HFFc6 (cell line): ENCODE results near the gene VDAC2. TPM values are rescaled to one million over a fixed set of nuclear protein-coding genes. Genes with fewer than 3 reads are reported as not detected.

ENCODE experiments used
- DNase-seq: peaks from one replicate; pipeline ENCODE4 v3.0.0-alpha.2; 2018
- H3K27ac Mint-ChIP-seq: 2 replicates; pipeline ENCODE4 v1.8.0; 2020; ENCODE audit warnings: mild to moderate bottlenecking, mixed read lengths
- H3K27me3 Mint-ChIP-seq: 2 replicates; pipeline ENCODE4 v1.8.0; 2021; ENCODE audit warnings: mild to moderate bottlenecking, moderate library complexity, mixed read lengths; ENCODE audit not compliant: insufficient read depth
- H3K36me3 Mint-ChIP-seq: 2 replicates; pipeline ENCODE4 v1.8.0; 2021; ENCODE audit warnings: low read depth, mixed read lengths
- H3K4me1 Mint-ChIP-seq: 2 replicates; pipeline ENCODE4 v1.8.0; 2020; ENCODE audit warnings: low read depth, mixed read lengths
- H3K4me3 Mint-ChIP-seq: 2 replicates; pipeline ENCODE4 v1.8.0; 2020; ENCODE audit warnings: mild to moderate bottlenecking, moderate library complexity, mixed read lengths
- H3K9me3 Mint-ChIP-seq: 2 replicates; pipeline ENCODE4 v1.8.0; 2020; ENCODE audit warnings: mild to moderate bottlenecking, mixed read lengths
- total RNA-seq, 6 experiments: library from RNA; stranded (reverse); fragmentation: NEBNext Ultra II Directional; extraction: Animal tissue kit (Norgen Biotek cat#: 25700); gene quantifications; 2 replicates in 1 of 6; 3 replicates in 5 of 6; pipeline ENCODE4 v1.2.3, GENCODE V29; 2021
- TF ChIP-seq, protein P1 (sequence below): fragments of 200-600 bp; sonication (generic); IDR thresholded peaks from 2 replicates; pipeline ENCODE4 v1.5.0; 2021; ENCODE audit warnings: antibody characterized with exemption, mild to moderate bottlenecking

Gene VDAC2
- total RNA-seq, 6 experiments from 2014 or later, result 213 to 248 (median 223) TPM

DNA sequence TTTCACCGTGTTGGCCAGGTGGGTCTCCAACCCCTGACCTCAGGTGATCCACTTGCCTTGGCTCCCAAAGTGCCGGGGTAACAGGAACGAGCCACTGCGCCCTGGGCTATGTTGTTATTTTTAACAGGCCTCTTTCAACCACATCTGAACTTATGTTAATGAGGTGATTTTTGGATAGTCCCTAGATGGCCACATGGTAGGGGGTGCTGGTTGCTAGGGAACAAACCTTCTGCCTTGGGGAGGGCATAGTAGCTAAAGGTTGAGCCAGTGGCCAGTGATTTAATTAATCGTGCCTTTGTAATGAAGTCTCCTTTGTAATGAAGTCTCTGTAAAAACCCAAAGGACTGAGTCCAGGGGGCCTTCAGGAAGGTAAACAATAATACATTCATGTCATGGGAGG, 16.1 kb downstream of the VDAC2 start:
- no peak for DNase-seq
- H3K4me1 Mint-ChIP-seq, result peaks cover 85% of the 10 kb centered on the region
- H3K27me3 Mint-ChIP-seq, result peaks cover 3% of the 10 kb centered on the region; the same call in 1 of the 2 replicates
- peaks cover 48% of the 10 kb centered on the region for H3K36me3 Mint-ChIP-seq
- peak overlapping the region; percentile 79 for H3K27ac Mint-ChIP-seq
- H3K9me3 Mint-ChIP-seq, result no peaks in the 10 kb centered on the region
- H3K4me3 Mint-ChIP-seq, result no peak overlapping the region; the same call in 1 of the 2 replicates
- TF ChIP-seq, protein P1, sequence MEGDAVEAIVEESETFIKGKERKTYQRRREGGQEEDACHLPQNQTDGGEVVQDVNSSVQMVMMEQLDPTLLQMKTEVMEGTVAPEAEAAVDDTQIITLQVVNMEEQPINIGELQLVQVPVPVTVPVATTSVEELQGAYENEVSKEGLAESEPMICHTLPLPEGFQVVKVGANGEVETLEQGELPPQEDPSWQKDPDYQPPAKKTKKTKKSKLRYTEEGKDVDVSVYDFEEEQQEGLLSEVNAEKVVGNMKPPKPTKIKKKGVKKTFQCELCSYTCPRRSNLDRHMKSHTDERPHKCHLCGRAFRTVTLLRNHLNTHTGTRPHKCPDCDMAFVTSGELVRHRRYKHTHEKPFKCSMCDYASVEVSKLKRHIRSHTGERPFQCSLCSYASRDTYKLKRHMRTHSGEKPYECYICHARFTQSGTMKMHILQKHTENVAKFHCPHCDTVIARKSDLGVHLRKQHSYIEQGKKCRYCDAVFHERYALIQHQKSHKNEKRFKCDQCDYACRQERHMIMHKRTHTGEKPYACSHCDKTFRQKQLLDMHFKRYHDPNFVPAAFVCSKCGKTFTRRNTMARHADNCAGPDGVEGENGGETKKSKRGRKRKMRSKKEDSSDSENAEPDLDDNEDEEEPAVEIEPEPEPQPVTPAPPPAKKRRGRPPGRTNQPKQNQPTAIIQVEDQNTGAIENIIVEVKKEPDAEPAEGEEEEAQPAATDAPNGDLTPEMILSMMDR, result no peak

DNA sequence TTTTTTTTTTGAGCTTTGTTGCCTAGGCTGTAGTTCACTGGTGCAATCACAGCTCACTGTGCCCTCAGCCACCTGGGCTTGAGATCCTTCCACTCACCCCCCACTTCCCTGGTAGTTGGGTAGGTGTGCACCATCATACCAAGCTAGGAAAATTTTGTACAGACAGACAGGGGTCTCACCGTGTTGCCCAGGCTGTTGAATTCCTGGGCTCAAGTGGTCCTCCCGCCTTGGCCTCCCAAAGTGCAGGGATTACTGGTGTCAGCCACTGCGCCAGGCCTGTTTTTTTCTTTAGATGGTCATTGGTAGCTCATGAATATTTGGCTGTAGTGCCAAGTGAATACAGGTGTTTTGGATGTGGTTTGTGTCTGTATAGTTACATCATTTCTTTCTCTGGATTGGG, 17.7 kb downstream of the VDAC2 start:
- peaks cover 7% of the 10 kb centered on the region; the same call in 1 of the 2 replicates for H3K27me3 Mint-ChIP-seq
- DNase-seq, result no peak
- H3K9me3 Mint-ChIP-seq, result no peaks in the 10 kb centered on the region
- H3K4me1 Mint-ChIP-seq, result peaks cover 82% of the 10 kb centered on the region
- no peak overlapping the region for H3K4me3 Mint-ChIP-seq
- TF ChIP-seq, protein P1, result no peak
- peak overlapping the region; percentile 77 for H3K27ac Mint-ChIP-seq
- H3K36me3 Mint-ChIP-seq, result peaks cover 43% of the 10 kb centered on the region

DNA sequence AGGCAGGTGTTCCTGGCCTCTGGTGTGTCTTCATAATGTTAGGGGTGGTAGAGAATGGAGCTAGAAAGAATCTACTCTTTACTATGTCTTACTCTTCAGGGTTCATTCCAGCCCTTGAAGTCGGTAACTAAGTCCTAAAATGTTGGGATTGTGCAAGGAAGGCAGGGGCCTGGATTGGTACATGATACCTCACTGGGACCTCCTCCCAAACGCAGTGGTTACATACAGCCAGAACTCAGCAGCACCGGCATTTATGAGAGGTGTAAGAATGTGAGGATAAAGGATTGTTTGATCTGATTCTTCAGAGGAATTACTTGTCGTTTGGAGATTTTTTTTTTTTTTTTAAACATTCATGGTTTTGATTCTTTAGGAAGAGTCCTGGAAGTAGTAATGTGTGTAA, 18.2 kb downstream of the VDAC2 start:
- DNase-seq, result no peak
- Mint-ChIP-seq H3K36me3 (peaks cover 41% of the 10 kb centered on the region), H3K27ac (peak overlapping the region; percentile 77), H3K4me3 (peak overlapping the region; percentile 3; the same call in 1 of the 2 replicates), H3K9me3 (no peaks in the 10 kb centered on the region), H3K4me1 (peaks cover 81% of the 10 kb centered on the region), H3K27me3 (peaks cover 7% of the 10 kb centered on the region; the same call in 1 of the 2 replicates)
- TF ChIP-seq, protein P1, result no peak

DNA sequence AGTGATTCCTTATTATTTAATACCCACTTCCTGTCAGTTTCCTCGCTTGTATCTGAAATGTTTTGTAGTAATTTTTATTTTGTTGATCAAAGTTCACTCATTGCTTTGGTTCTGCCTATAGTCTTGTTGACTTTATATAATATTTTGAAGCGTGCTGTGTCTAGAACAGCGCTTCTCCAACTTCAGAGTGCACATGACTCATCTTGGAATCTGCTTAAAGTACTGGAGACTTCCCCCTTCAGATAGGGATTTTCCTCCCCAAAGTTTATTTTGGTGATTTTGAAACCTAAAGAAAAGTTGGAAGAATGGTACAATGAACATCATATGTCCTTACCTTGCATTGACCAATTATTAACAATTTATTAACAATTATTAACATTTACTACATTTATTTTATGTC, 19.4 kb downstream of the VDAC2 start:
- DNase-seq, result no peak
- Mint-ChIP-seq H3K4me1 (peaks cover 70% of the 10 kb centered on the region), H3K9me3 (no peaks in the 10 kb centered on the region), H3K36me3 (peaks cover 29% of the 10 kb centered on the region), H3K4me3 (no peak overlapping the region), H3K27ac (peak overlapping the region; percentile 77), H3K27me3 (peaks cover 7% of the 10 kb centered on the region; the same call in 1 of the 2 replicates)
- TF ChIP-seq, protein P1, result no peak

DNA sequence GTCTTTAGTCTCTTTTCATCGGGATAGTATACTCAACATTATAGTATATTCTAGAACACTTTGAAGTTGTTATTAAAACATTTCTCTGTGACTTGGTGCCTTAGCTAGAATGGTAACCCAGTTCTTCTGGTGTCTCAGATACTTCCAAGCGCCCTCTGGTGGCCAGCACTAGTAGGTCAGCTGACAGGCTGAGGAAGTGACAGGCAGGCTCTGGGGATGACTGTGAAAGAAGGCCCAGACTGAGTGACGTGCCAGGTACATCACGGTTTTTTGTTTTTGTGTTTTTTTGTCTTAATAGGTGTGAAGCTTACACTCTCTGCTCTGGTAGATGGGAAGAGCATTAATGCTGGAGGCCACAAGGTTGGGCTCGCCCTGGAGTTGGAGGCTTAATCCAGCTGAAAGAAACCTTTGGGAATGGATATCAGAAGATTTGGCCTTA, 20.0 kb downstream of the VDAC2 start:
- TF ChIP-seq, protein P1, result peak; percentile 96
- peaks cover 7% of the 10 kb centered on the region; the same call in 1 of the 2 replicates for H3K27me3 Mint-ChIP-seq
- no peaks in the 10 kb centered on the region for H3K9me3 Mint-ChIP-seq
- H3K4me3 Mint-ChIP-seq, result no peak overlapping the region; the same call in 1 of the 2 replicates
- H3K36me3 Mint-ChIP-seq, result peaks cover 28% of the 10 kb centered on the region
- peak overlapping the region; percentile 88 for H3K27ac Mint-ChIP-seq
- DNase-seq, result peak; percentile 85
- H3K4me1 Mint-ChIP-seq, result peaks cover 63% of the 10 kb centered on the region
